SK-N-SH (cell line): ENCODE data around the gene ZBED4. TPM values are rescaled to one million over a fixed set of nuclear protein-coding genes. Genes with fewer than 3 reads are reported as not detected.

Experiments used
- CTCF ChIA-PET: fragments of 300-600, 350-600 bp; formaldehyde crosslinking; extraction: SDS; loops from one replicate; lab custom pipeline; 2021; lab: Yijun Ruan, JAX
- POLR2A ChIA-PET: fragments of 350-600 bp; sonication (Branson Sonifier 250); formaldehyde crosslinking; extraction: SDS; loops from one replicate; lab custom pipeline; 2020; ENCODE audit warnings: antibody characterized with exemption, inconsistent platforms; lab: Yijun Ruan, JAX
- DNase-seq: peaks from one replicate; pipeline ENCODE4 v3.0.0; 2012
- H2AFZ ChIP-seq: fragments of 200-600 bp; sonication (generic); 2 replicates; pipeline ENCODE4 v1.8.1; 2016; ENCODE audit warnings: antibody characterized with exemption, mild to moderate bottlenecking, low read depth
- H3F3A ChIP-seq: fragments of 200-600 bp; sonication (generic); replicated peaks from 2 replicates; pipeline ENCODE3; 2016; ENCODE audit warnings: antibody characterized with exemption, mild to moderate bottlenecking; ENCODE audit not compliant: insufficient read depth
- H3K27ac ChIP-seq, 2 experiments: fragments of 200-500 bp in 1 of 2; fragments of 200-600 bp in 1 of 2; sonication (Bioruptor generic) in 1 of 2; sonication (generic), shearing (Covaris generic) in 1 of 2; 2 replicates each; pipeline versions ENCODE4 v1.5.1 to v1.6.1; 2014 to 2016; ENCODE audit warnings: low read depth in 2 of 2, inconsistent platforms in 1 of 2, low read length in 1 of 2, mild to moderate bottlenecking in 1 of 2, mixed read lengths in 1 of 2
- H3K27me3 ChIP-seq: fragments of 200-600 bp; sonication (generic), shearing (Covaris generic); 2 replicates; pipeline ENCODE4 v1.6.1; 2016; ENCODE audit warnings: mixed run types; ENCODE audit not compliant: insufficient read depth
- H3K36me3 ChIP-seq, 2 experiments: fragments of 200-500 bp in 1 of 2; fragments of 200-600 bp in 1 of 2; sonication (Bioruptor generic) in 1 of 2; sonication (generic) in 1 of 2; replicated peaks in 1 of 2; 2 replicates each; pipeline versions ENCODE3 to v1.5.1; 2014 to 2016; ENCODE audit warnings: low read length in 1 of 2, mild to moderate bottlenecking in 1 of 2; ENCODE audit not compliant: insufficient read depth in 2 of 2, control insufficient read depth in 1 of 2
- H3K4me1 ChIP-seq, 2 experiments: fragments of 200-500 bp in 1 of 2; fragments of 200-600 bp in 1 of 2; sonication (Bioruptor generic) in 1 of 2; sonication (generic), shearing (Covaris generic) in 1 of 2; 2 replicates each; pipeline versions ENCODE4 v1.5.1 to v1.6.1; 2014 to 2016; ENCODE audit warnings: low read depth in 1 of 2, low read length in 1 of 2, mixed run types in 1 of 2; ENCODE audit not compliant: insufficient read depth in 2 of 2, control insufficient read depth in 1 of 2
- H3K4me2 ChIP-seq: fragments of 200-600 bp; sonication (generic), shearing (Covaris generic); 2 replicates; pipeline ENCODE4 v1.6.1; 2017; ENCODE audit warnings: mixed run types
- H3K4me3 ChIP-seq, 2 experiments: fragments of 200-500 bp in 1 of 2; fragments of 200-600 bp in 1 of 2; sonication (Bioruptor generic) in 1 of 2; sonication (generic), shearing (Covaris generic) in 1 of 2; 2 replicates each; pipeline versions ENCODE4 v1.5.1 to v1.8.1; 2014 to 2016; ENCODE audit warnings: low read depth in 2 of 2, inconsistent platforms in 1 of 2, low read length in 1 of 2, mild to moderate bottlenecking in 1 of 2, mixed read lengths in 1 of 2, moderate library complexity in 1 of 2
- H3K79me2 ChIP-seq: fragments of 200-600 bp; sonication (generic); 2 replicates; pipeline ENCODE4 v1.8.1; 2017; ENCODE audit warnings: mild to moderate bottlenecking; ENCODE audit not compliant: insufficient read depth
- H3K9ac ChIP-seq: fragments of 200-600 bp; sonication (generic); 2 replicates; pipeline ENCODE4 v1.6.1; 2017; ENCODE audit warnings: mixed run types
- H3K9me2 ChIP-seq: fragments of 200-600 bp; sonication (generic); 2 replicates; pipeline ENCODE4 v1.6.1; 2017; ENCODE audit warnings: mixed run types
- H3K9me3 ChIP-seq: fragments of 200-600 bp; sonication (generic); 2 replicates; pipeline ENCODE4 v1.6.1; 2017; ENCODE audit warnings: mixed run types, mild to moderate bottlenecking, moderate library complexity
- H4K20me1 ChIP-seq: fragments of 200-600 bp; sonication (generic); 2 replicates; pipeline ENCODE4 v1.6.1; 2017; ENCODE audit warnings: mild to moderate bottlenecking, mixed run types; ENCODE audit not compliant: insufficient read depth
- CHD2 ChIP-seq: fragments of 150-350 bp; IDR thresholded peaks from 2 replicates; pipeline ENCODE4 v1.6.1; 2018; ENCODE audit warnings: low read length; ENCODE audit not compliant: partially characterized antibody
- EP300 ChIP-seq, 2 experiments: IDR thresholded peaks; 2 replicates each; pipeline versions ENCODE4 v1.4.0 to v1.6.1; 2012; ENCODE audit warnings: borderline replicate concordance in 1 of 2, low read depth in 1 of 2, low read length in 1 of 2
- EZH2phosphoT487 ChIP-seq: fragments of 200-600 bp; sonication (generic); IDR thresholded peaks from 2 replicates; pipeline ENCODE4 v1.6.1; 2017; ENCODE audit warnings: low read depth, mixed run types, mild to moderate bottlenecking, antibody characterized with exemption, moderate library complexity, borderline replicate concordance
- FOSL2 ChIP-seq: IDR thresholded peaks from 2 replicates; pipeline ENCODE4 v1.4.0; 2012; ENCODE audit warnings: low read depth, mild to moderate bottlenecking, moderate library complexity, borderline replicate concordance
- GABPA ChIP-seq: IDR thresholded peaks from 2 replicates; pipeline ENCODE4 v1.4.0; 2012; ENCODE audit warnings: low read depth, mild to moderate bottlenecking
- GATA2 ChIP-seq: sonication (generic); formaldehyde crosslinking; IDR thresholded peaks from 2 replicates; pipeline ENCODE4 v1.5.0; 2020; ENCODE audit warnings: mild to moderate bottlenecking, missing genetic modification reagents
- JUND ChIP-seq: IDR thresholded peaks from 2 replicates; pipeline ENCODE4 v1.4.0; 2012
- MEF2A ChIP-seq: IDR thresholded peaks from 2 replicates; pipeline ENCODE4 v1.4.0; 2012; ENCODE audit warnings: low read depth, borderline replicate concordance
- NFIC ChIP-seq: IDR thresholded peaks from 2 replicates; pipeline ENCODE4 v1.4.0; 2012; ENCODE audit warnings: borderline replicate concordance
- RAD21 ChIP-seq: IDR thresholded peaks from 2 replicates; pipeline ENCODE4 v1.6.1; 2012; ENCODE audit warnings: mild to moderate bottlenecking, low read length
- RCOR1 ChIP-seq: fragments of 150-350 bp; IDR thresholded peaks from 2 replicates; pipeline ENCODE4 v1.6.1; 2017; ENCODE audit warnings: antibody characterized with exemption, low read length
- SIN3A ChIP-seq: IDR thresholded peaks from 2 replicates; pipeline ENCODE4 v1.6.1; 2012; ENCODE audit warnings: low read depth, mild to moderate bottlenecking, low read length, moderate library complexity, borderline replicate concordance
- SMC3 ChIP-seq: IDR thresholded peaks from 2 replicates; pipeline ENCODE4 v1.6.1; 2012; ENCODE audit warnings: low read depth, low read length, improper control_type of control experiment
- TAF1 ChIP-seq: IDR thresholded peaks from 2 replicates; pipeline ENCODE4 v1.6.1; 2012; ENCODE audit warnings: low read depth, mild to moderate bottlenecking, low read length, moderate library complexity, borderline replicate concordance
- YY1 ChIP-seq: IDR thresholded peaks from 2 replicates; pipeline ENCODE4 v1.4.0; 2012; ENCODE audit warnings: low read depth, mild to moderate bottlenecking
- WGBS: methylation state at CpG from one replicate; pipeline ENCODE4 v1.1.6; 2017; ENCODE audit warnings: low lambda C conversion rate; 5-methylcytosine and 5-hydroxymethylcytosine counted together
- polyA plus RNA-seq, 3 experiments: library from polyadenylated mRNA; depleted of rRNA; stranded (reverse); fragments of >200 nt; gene quantifications; 2 replicates each; pipeline ENCODE4 v1.2.3, GENCODE V29; 2012
- TF ChIP-seq, protein P1 (sequence below): fragments of 150-350 bp; IDR thresholded peaks from 2 replicates; pipeline ENCODE4 v1.6.1; 2017; ENCODE audit warnings: antibody characterized with exemption, low read length, low read depth, borderline replicate concordance
- TF ChIP-seq, protein P2 (sequence below): fragments of 200-600 bp; sonication (generic); IDR thresholded peaks from 2 replicates; pipeline ENCODE4 v1.6.1; 2017; ENCODE audit warnings: antibody characterized with exemption, mild to moderate bottlenecking, moderate library complexity
- TF ChIP-seq, protein P3 (sequence below): IDR thresholded peaks from 2 replicates; pipeline ENCODE4 v1.4.0; 2012; ENCODE audit warnings: low read depth, borderline replicate concordance
- TF ChIP-seq, protein P4 (sequence below): IDR thresholded peaks from 2 replicates; pipeline ENCODE4 v1.4.0; 2012; ENCODE audit warnings: low read depth, borderline replicate concordance

Gene ZBED4
- polyA plus RNA-seq, 1 of the 3 experiments (the other 2 are of a cell fraction) = 7.9 TPM

DNA sequence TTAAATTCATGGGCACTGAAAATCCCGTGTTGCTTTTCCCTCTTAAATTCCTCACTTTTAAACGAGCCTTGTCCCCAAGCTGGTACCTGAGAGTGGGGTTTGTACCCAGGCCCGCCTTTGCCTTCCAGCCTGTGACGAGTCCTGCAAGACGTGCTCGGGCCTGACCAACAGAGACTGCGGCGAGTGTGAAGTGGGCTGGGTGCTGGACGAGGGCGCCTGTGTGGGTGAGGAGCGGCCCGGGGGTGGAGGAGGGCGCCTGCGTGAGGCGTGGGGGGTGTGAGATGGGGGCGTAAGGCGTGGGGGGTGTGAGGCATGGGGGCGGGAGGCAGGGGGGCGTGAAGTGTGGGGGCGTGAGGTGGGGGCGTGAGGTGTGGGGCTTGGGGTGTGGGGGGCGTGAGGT lies 68.8 kb downstream of the ZBED4 start (continued):
- TF ChIP-seq RCOR1 (no peak), GABPA (no peak), YY1 (no peak)

DNA sequence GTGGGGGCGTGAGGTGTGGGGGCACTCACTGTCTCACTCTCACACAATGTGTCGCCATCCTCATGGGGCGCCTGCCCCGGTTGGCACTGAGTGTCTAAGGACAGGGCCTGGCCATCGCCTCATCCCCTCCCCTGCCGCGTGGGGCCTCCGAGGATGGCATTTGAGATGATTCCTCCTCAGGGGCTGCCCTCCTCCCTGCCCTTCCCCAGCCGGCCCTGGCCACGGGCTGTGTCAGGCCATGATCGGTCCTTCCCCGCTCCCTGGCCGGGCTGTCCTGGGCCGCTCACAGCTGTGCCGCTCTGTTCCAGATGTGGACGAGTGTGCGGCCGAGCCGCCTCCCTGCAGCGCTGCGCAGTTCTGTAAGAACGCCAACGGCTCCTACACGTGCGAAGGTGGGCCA lies 69.3 kb downstream of the ZBED4 start:
- H4K20me1 ChIP-seq = no peaks in the 10 kb centered on the region
- H3F3A ChIP-seq = no peaks in the 10 kb centered on the region
- no peak for DNase-seq
- WGBS = 92% methylated on average over 16 of the region's 25 CpGs
- TF ChIP-seq EZH2phosphoT487 = no peak
- no peak for TF ChIP-seq CHD2
- TF ChIP-seq, protein P1, sequence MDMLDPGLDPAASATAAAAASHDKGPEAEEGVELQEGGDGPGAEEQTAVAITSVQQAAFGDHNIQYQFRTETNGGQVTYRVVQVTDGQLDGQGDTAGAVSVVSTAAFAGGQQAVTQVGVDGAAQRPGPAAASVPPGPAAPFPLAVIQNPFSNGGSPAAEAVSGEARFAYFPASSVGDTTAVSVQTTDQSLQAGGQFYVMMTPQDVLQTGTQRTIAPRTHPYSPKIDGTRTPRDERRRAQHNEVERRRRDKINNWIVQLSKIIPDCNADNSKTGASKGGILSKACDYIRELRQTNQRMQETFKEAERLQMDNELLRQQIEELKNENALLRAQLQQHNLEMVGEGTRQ = no peak
- TF ChIP-seq, protein P2, sequence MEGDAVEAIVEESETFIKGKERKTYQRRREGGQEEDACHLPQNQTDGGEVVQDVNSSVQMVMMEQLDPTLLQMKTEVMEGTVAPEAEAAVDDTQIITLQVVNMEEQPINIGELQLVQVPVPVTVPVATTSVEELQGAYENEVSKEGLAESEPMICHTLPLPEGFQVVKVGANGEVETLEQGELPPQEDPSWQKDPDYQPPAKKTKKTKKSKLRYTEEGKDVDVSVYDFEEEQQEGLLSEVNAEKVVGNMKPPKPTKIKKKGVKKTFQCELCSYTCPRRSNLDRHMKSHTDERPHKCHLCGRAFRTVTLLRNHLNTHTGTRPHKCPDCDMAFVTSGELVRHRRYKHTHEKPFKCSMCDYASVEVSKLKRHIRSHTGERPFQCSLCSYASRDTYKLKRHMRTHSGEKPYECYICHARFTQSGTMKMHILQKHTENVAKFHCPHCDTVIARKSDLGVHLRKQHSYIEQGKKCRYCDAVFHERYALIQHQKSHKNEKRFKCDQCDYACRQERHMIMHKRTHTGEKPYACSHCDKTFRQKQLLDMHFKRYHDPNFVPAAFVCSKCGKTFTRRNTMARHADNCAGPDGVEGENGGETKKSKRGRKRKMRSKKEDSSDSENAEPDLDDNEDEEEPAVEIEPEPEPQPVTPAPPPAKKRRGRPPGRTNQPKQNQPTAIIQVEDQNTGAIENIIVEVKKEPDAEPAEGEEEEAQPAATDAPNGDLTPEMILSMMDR = no peak
- TF ChIP-seq, protein P3, sequence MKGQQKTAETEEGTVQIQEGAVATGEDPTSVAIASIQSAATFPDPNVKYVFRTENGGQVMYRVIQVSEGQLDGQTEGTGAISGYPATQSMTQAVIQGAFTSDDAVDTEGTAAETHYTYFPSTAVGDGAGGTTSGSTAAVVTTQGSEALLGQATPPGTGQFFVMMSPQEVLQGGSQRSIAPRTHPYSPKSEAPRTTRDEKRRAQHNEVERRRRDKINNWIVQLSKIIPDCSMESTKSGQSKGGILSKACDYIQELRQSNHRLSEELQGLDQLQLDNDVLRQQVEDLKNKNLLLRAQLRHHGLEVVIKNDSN = no peak
- TF ChIP-seq SMC3 = no peak
- no peak for TF ChIP-seq EP300 (IDR thresholded peaks at IDR 0.05; ENCODE audit: borderline replicate concordance in 1 of 2, low read depth in 1 of 2, low read length in 1 of 2)
- no peak for TF ChIP-seq JUND
- no peak for TF ChIP-seq RAD21
- TF ChIP-seq, protein P4, sequence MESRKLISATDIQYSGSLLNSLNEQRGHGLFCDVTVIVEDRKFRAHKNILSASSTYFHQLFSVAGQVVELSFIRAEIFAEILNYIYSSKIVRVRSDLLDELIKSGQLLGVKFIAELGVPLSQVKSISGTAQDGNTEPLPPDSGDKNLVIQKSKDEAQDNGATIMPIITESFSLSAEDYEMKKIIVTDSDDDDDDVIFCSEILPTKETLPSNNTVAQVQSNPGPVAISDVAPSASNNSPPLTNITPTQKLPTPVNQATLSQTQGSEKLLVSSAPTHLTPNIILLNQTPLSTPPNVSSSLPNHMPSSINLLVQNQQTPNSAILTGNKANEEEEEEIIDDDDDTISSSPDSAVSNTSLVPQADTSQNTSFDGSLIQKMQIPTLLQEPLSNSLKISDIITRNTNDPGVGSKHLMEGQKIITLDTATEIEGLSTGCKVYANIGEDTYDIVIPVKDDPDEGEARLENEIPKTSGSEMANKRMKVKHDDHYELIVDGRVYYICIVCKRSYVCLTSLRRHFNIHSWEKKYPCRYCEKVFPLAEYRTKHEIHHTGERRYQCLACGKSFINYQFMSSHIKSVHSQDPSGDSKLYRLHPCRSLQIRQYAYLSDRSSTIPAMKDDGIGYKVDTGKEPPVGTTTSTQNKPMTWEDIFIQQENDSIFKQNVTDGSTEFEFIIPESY = no peak
- TF ChIP-seq NFIC = no peak
- TF ChIP-seq MEF2A = no peak
- TF ChIP-seq GATA2 (CRISPR knock-in tag) = no peak
- TF ChIP-seq FOSL2 = no peak
- TF ChIP-seq SIN3A = no peak
- TF ChIP-seq TAF1 = no peak
- CTCF ChIA-PET = interaction anchor here (2.2 to 4.1 kb wide), 2 partner anchors 7 to 107 kb away, joined by 5 to 18 read pairs; no protein-coding TSS in a partner anchor
- H3K9ac ChIP-seq = no peak overlapping the region
- H3K4me2 ChIP-seq = no peak overlapping the region
- H3K9me3 ChIP-seq = no peaks in the 10 kb centered on the region
- H3K4me3 ChIP-seq = no peak overlapping the region
- H3K79me2 ChIP-seq = no peaks in the 10 kb centered on the region
- H3K4me1 ChIP-seq = peaks cover 0 to 10% of the 10 kb centered on the region in 2 experiments; a peak in 2 of 4 replicates
- no peaks in the 10 kb centered on the region for H3K9me2 ChIP-seq
- no peak overlapping the region for H2AFZ ChIP-seq
- POLR2A ChIA-PET = no interaction called here
- H3K27me3 ChIP-seq = no peaks in the 10 kb centered on the region
- H3K36me3 ChIP-seq = peaks cover 0 to 36% of the 10 kb centered on the region in 2 experiments
- H3K27ac ChIP-seq = no peak overlapping the region
